GM19397 (cell line): Measurements from ENCODE around the gene CPEB3.
"Not testable (repeated sequence)": the region's sequence is repeated elsewhere in the genome, so short reads cannot be mapped to it uniquely, and the experiment has no call there.

ENCODE experiments used
- ATAC-seq: cut with Tn5 transposase; IDR thresholded peaks from one replicate; pipeline ENCODE4 v1.9.1; 2021; ENCODE audit warnings: mild to moderate bottlenecking, moderate library complexity; ENCODE audit not compliant: unreplicated experiment

CPEB3 gene

DNA sequence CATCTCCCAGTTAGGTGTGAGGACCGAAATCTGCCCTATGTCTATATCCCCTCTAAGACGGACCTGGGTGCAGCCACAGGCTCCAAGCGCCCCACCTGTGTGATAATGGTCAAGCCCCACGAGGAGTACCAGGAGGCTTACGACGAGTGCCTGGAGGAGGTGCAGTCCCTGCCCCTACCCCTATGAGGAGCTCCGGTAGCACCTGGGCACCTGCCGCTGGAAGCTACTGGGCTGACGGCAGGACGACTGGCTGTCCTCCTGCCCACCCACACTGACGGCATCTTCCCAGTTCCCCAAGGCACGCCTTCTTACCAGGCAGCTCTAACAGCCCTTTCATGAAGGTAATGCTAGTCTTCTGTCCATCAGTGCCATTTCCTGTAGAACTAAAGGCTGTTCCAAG is 74.3 kb downstream of the CPEB3 start:
- ATAC-seq = not testable (repeated sequence)

DNA sequence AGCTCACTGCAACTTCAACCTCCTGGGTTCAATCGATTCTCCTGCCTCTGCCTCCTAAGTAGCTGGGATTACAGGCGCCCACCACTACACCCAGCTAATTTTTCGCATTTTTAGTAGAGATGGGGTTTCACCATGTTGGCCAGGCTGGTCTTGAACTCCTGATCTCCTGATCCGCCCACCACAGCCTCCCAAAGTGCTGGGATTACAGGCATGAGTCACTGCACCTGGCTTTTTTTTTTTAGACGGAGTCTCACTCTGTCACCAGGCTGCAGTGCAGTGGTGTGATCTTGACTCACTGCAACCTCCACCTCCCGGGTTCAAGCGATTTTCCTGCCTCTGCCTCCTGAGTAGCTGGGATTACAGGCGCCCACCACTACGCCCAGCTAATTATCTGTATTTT is 75.7 kb downstream of the CPEB3 start:
- not testable (repeated sequence) for ATAC-seq

DNA sequence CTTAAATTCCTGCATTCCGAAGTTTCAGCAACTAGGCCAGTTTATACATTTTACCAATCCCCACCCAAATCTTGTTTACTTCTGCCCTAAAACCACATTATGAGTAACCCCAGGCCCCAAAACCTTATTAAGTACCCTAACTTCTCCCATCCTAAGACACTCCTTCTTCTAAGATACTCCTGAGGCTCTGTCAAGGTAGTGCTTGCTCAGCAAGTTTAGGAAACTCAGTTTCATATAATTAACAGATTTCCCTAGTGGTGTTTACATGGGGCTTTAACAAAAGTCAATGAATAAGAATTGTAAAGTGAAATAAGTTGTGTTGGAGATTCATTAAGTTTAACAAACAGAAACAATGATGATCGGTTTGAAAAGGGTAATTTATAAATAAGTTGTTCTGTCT is 77.8 kb downstream of the CPEB3 start:
- no peak for ATAC-seq

DNA sequence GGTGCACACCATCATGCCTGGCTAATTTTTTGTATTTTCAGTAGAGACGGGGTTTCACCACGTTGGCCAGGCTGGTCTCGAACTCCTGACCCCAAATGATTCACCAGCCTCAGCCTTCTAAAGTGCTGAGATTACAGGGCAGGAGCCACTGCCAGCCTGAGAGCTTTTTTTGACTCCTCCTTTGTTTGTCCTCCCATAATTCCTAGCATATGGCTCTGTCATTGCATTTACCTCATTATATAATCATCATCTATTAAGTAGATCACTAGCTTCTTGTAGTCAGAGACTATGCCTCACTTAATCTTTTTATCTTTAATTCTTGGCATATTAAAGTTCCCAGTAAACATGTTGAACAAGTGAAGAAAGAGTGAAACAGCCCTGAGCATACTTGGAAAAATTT is 82.1 kb downstream of the CPEB3 start:
- ATAC-seq = no peak

DNA sequence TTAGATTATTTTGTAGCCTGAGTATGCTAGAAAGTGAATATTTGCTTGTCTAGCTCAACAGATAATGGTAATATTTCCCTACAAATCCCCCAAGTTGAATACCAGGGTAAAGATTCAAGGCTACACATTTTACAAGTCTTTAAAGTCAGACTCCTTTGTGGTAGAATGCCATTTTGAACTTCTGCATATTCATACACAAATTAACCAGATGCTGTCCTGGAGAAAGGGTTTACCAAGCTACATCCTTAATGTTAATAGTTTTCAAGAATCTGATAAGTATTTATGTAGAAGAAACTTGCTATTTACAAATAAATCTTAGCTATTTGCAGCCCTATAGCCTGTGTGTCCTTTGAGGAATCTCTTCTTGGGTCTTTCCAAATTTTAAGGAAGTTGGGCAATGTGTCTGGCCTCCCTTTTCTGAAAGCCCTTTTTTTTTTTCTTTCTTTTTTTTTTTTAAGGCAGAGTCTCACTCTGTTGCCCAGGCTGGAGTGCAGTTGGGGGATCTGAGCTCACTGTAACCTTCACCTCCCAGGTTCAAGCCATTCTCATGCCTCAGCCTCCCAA is 82.6 kb downstream of the CPEB3 start:
- ATAC-seq = no peak

DNA sequence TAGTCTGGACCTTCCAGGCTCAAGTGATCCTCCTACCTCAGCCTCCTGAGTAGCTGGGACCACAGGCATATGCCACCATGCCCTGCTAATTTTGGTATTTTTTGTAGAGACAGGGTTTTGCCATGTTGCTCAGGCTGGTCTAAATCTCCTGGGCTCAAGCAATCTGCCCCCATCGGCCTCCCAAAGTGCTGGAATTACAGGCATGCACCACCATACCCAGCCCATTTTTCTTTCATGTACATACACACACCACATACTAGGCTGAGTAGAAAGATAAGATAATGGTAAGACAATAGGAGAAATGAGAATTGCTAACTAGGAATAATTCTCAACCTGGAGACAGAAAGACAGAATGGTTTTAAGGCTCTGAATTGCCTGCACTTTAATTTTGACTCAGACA is 83.8 kb downstream of the CPEB3 start:
- no peak for ATAC-seq

DNA sequence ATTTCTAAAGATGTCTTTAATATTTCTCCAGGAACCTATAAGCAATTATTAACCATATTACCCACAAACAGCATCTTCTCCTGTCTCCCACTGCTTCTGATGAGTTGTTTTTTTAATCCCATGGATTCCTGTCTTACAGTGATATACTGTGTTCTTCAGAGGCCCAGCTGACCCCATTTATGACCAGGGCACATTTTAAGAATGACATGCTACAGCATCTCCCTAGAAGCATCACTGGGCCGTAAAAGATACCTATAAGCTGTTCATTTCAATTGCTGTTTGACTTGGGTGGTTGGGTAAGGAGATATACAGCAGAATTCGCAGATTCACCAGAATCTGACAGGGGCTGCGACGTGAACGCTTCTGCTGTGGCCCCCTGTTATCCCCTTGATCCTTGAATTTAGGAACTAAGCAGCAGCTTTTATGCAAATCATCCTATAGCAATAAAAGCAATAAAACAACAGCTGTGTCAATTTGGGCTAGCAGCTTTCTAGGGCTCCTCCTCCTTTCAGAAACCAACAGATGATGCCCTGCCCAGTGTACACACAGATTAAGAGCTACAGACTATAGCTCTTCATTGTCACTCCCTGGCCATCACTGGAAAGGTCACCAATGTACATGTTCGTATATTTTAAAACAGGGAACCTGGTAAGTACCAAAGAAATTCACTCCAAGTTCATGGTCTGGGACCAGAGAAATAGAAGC is 86.8 kb downstream of the CPEB3 start:
- ATAC-seq = no peak

DNA sequence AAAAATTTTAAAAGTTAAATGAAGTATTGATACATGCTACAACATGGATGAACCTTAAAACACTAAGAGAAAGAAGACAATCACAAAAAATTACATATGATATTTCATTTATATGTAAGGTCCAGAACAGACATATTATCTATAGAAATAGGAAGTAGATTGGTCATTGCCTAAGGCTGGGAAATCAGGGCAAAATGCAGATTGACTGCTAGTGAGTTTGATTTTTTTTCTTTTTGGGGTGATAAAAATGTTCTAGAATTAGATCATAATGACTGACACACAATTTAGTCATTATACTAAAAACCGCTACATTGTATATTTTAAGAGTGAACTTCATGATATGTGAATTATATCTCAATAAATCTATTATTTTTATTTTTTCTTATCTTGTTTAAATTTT is 88.3 kb downstream of the CPEB3 start:
- no peak for ATAC-seq

DNA sequence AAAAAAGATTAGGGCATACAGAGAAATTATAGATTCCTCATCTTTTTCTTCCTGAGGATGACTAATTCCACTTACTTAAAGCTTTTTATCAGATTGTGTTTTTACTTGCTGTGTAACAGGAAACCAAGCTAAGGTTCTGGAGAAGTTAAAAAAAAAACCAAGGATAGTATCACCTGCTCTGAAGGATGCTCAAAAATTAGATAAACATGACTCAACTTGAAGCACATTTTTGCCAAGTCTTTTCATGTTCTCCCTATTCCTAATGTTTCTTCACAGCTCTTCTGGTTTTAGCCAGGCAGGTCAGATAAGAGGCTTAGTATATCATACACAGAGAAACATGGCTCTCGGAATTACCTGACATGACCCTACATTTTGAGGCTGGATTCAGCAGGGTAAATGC is 90.3 kb downstream of the CPEB3 start:
- ATAC-seq = no peak

DNA sequence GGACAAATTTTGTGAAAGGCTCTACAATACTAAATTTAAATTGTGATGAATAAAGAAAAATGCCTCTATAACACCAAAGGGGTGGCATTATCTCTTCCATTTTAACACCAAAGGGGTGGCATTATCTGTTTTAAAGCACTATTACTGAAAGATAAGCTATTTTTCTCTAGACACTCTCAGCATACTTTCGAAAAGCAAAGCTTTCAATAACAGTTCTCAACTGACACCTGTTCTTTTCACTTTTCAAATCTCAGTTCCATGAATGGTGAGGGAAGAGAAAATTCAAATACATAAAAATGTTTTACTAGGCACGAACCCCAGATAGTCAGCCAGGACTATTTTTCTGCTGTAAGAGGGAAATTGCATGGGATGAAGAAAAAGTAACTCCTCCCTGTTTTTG is 103.8 kb downstream of the CPEB3 start:
- no peak for ATAC-seq

DNA sequence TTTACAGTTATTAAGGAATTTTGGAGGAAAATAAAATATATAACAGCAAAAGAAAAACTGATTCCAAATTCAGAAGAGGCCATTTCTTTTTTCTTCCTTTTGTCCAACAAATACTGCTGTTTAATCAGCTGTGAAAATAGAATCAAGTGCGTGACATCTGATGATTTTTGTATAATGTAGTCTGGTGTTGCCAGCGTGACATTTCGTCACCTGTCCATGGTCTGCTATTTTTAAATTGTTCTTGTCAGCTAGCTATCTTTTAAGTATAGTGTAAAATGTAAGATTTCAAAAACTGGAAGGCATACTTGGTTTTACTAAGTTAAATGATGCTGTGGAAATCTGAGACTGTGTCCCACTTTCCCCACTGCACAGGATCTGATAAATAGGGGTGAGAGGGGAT is 105.9 kb downstream of the CPEB3 start:
- ATAC-seq = no peak

DNA sequence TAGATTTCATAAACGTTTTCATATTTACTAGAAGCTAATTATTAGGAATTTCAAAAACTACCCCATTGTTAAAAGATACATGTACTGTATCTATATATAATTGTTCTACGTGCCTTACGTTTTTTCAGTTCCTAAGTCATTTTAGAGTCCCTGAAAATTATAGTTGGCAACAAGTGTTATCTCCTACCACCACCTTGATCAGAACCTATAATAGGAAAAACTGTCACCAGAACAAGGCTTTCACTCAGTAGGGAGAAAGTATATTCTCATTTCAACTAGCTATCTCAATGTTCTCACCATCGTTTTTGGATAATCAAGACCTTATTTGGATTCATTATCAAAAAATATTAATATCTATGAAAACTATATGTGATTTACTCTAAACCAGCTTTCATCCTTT is 107.7 kb downstream of the CPEB3 start:
- ATAC-seq = no peak

DNA sequence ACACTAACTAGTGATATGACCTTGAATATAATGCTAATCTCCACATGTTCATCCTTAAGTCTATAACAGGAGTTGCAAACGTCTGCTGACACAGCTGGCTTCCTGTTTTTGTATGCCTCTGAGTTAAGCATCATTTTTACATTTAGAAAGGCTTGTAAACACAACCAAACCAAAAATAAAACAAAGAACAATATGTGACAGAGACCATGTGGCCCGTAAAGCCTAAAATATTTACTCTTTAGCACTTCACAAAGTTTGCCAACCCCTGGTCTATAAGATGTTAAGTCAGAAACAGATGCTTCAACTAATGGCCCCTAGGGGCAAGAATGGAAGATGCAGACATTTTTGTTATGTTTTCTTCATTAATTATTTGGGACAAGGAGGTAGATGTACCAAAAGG is 109.3 kb downstream of the CPEB3 start:
- ATAC-seq = no peak

DNA sequence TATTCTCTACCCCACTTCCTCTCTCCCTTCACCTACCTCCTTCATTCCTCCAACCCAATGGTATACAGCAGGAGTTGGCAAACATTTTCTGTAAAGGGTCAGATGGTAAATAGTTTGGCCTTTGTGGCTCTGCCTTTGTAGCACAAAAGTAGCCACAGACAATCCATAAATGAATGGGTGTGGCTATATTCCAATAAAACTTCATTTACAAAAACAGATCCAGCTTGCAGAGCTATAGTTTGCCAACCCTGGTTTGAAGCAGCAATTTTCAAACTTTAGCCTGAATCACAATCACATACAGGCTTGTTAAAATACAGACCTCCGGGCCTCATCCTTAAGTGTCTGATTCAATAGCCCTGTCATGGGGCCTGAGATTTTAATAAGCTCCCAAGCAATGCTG is 110.5 kb downstream of the CPEB3 start:
- no peak for ATAC-seq

DNA sequence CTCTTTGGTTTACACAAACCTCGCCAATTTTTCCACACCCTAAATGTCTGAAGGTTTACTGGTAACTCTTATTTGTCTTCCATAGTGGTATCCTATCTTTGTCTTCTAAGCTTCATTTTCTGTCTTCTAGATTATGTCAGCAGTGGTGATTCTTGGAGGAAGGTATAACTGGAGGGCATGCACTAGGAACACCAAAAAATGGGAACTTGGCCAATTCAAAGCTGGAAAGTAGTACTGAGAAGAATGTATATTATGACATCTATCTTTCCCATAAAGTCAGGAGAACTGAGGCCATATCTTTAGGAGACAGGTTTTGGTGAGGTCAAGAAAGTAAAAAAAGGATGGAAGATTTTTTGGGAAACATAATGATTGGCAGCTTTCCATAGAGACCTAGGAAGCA is 113.3 kb downstream of the CPEB3 start:
- no peak for ATAC-seq

DNA sequence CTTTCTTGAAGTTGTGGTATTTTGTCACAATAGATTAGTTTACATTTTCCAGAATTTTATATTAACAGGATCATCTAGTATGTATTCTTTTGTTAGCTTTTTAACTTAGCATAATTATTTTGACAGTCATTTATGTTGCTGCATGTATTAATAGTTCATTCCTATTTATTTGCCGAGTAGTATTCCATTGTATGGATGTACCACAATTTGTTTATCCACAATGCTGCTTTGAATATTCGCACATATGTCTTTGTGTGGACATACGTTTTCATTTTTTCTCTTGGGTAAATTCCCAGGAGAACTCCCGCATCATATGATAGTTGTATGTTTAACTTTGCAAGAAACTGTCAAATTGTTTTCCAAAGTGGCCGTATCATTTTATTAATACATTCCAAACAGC is 115.7 kb downstream of the CPEB3 start:
- no peak for ATAC-seq

DNA sequence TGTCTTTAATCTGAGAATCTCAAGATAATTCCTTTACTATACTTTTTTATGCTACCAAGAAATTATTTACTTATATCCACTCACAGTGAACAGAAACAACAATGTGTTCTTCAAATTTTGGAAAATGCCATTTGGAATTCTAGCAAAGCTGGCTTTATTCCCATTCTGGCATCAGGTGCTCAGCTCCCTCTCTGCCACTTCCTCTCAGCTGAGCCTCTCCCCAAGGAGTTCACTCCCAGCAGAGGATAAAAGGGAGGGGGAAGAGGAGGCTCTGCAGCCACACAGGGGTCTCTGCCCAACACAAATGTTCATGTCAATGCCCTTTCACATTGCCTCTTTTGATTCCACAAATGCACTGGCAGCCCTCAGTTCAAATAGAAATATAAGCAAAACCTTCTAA is 116.9 kb downstream of the CPEB3 start:
- no peak for ATAC-seq

DNA sequence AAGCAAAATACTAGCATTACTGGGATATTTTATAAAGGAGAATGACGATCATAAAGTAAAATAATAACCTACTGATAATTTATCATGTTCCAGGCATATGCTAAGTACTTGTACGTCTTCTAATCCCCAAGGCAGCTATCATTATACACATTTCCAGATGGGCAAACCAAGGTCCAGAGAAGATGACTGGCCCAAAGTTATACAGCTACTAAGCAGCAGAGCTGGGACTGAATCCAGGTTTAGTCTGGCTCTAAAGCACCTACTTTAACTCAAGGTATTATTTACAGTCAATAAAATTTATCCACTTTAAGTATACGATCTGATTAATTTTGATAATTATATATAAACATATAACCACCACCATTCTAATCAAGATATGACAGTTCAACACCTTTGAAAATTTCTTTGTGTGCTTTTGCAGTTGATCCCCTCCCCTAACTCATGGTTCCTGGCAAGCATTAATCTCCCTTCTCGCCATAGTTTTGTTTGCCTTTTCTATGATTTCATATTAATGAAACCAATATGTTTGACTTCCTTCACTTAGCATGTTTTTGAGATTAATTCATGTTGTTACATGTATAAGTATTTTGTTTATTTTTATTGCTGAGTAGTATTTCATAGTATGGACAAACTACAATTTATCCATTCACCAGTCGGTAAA is 126.7 kb downstream of the CPEB3 start:
- ATAC-seq = no peak

DNA sequence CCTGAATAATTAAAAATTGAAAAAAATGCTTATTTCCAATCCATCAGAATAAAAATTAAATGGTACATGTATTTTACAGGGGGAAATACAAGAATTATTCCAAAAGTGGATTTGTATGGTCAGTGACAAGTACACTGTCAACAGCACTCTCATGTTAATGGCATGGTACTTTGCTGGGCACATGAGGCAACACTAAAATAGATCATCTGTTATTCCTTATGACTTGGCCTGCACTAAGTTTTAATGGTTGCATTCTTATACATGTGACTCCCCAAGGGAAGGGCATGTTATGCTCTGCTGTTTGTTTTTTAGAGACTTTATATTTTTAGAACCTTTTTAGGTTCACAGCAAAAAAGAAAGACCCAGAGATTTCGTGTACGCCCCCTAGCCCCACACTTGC is 128.3 kb downstream of the CPEB3 start:
- no peak for ATAC-seq

DNA sequence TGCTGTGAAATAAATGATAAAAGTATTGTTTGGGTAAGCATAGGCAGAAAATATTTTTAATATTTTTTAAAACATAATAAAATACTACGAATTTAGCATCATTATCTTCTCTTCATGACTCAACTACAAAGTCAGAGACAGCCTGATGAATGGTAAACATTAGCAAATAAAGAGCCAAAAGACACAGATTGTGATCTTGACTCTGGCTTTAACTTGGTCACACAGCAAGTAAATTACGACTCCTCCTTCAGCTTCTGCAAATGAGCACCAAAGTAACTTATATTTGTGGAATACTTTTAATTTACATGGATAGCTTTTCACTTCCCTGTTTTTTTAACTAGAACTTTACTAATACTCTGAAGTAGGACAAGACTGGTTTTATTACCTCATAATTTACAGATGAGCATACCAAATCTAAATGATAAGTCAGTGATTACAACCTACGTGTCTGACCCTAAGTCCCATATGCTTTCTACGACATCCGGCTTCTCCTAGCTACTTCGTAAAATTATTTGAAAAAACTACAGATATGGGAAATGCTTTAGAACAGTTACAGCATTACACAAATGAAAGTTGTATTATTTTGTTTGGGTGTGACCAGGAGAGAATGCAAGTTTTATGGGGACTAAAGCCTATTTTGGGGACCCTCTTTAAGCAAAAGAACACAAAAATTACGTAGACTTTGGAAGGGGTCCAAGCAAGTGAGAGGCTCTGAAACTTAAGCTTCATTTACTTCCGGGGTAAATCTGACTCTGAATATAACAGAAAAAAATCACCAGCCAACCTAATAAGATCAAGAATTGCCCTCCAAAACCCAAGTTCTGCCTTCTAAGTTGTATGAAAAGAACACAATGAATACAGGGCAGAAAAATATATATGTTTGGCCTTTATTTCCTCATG is 133.8 kb downstream of the CPEB3 start:
- no peak for ATAC-seq

DNA sequence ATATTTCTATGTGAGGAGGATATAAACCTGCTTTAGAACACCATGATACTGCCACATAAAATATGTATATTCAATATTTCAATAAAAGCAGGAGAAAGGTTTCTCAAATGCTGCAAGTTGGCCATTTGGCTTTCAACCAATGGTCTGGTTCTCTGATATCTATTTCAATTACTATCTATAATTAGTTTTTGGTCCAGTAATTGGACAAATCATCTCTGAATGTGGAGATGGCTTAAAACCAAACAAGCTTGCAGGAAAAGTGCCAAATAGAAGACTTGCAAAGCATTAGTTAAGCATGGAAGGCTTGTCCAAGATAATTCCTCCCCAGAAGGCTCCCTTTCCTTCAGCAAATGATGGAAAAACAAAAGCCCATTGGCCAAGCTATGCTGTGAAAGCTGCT is 140.1 kb downstream of the CPEB3 start:
- no peak for ATAC-seq

DNA sequence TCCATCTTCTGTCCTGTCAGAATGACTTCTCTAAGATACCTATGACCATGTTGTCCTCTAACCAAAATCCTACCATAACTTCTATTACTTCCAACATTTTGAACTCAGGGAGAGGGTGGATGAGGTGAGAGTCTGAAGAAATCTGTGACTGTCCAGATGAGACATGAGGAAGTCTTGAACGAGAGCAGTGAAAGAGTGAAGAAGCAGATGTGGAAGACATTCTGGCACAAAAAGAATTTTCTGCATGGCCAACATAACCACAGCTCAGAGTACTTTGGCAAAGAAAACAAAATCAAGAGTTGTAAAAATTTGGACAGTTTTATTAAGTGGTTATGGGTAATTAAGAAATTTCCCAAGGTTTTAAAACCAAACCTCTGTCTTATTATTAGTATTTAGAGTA is 141.6 kb downstream of the CPEB3 start:
- ATAC-seq = no peak
